ENCODE measurements around the gene CNTN4.

Gene CNTN4

GRCh38 chr3:2976212-2976611, 877.5 kb downstream of the CNTN4 start:
- DNase-seq (ENCODE audit: low read depth in 2 of 2): no peak
- TF ChIP-seq, protein P1, sequence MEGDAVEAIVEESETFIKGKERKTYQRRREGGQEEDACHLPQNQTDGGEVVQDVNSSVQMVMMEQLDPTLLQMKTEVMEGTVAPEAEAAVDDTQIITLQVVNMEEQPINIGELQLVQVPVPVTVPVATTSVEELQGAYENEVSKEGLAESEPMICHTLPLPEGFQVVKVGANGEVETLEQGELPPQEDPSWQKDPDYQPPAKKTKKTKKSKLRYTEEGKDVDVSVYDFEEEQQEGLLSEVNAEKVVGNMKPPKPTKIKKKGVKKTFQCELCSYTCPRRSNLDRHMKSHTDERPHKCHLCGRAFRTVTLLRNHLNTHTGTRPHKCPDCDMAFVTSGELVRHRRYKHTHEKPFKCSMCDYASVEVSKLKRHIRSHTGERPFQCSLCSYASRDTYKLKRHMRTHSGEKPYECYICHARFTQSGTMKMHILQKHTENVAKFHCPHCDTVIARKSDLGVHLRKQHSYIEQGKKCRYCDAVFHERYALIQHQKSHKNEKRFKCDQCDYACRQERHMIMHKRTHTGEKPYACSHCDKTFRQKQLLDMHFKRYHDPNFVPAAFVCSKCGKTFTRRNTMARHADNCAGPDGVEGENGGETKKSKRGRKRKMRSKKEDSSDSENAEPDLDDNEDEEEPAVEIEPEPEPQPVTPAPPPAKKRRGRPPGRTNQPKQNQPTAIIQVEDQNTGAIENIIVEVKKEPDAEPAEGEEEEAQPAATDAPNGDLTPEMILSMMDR (IDR thresholded peaks at IDR 0.05; ENCODE audit: low read depth, low read length): no peak
- H3K4me3 ChIP-seq (replicated peaks in 1 of 2; ENCODE audit: low read depth in 2 of 2, low read length in 2 of 2): no peak overlapping the region

DNA sequence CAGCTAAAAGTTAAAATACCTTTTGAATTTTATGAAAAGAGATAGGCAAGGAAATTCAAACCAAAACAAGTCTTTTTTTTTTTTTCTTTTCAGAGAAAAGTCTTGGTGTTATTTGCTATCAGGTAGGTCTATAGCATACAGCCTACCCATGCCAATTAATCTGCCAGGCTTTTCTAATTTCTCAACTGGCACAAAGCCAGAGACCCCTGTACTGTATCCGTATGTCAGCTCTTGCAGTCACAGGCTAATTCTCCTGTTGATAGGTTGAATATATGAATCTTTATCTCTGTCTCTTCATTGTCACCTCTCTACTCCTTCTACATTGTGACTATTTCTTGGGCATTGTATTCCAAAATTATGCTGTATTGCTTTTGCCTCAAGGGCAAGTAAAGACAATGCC, 878.1 kb downstream of the CNTN4 start:
- TF ChIP-seq, protein P1 (IDR thresholded peaks at IDR 0.05; ENCODE audit: low read depth, low read length): no peak
- H3K4me3 ChIP-seq (replicated peaks in 1 of 2; ENCODE audit: low read depth in 2 of 2, low read length in 2 of 2): no peak overlapping the region
- no peak for DNase-seq (ENCODE audit: low read depth in 2 of 2)

DNA sequence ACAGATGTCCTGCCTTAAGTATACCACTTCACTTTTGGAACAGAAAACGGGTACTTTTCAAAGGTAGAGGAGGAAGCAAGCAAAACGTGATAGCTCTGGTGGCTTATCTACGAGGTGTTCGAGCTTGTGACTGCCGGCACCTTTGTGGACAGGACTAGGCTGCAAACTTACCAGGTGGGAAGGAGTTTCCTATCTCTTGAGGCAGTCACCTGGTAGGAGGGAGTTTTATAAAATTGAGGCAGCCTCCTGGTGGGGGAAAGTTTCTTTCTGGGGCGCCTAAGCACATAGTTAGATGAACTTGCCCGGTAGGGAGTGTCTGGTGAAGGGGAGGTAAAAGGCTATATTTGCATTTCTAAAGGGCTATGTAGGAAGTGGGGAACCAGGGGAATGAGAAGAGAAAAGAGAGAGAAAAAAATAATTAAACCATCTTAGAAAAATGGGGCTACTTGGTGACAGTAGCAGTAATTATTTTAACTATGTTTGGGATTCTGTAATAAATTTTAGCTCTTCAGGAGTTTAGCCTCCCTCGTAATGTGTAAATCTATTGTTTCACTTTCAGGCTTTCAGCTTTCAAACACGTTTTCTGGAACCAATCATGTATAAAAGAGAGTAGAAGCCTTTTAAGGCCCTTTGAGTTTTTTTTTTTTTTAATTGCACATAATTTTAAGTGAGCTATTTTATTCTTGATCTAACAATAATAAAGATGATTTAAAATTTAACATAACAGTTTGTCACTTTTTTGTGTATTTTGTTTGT, 880.5 kb downstream of the CNTN4 start:
- no peak for DNase-seq (ENCODE audit: low read depth in 2 of 2)
- no peak overlapping the region for H3K4me3 ChIP-seq (replicated peaks in 1 of 2; ENCODE audit: low read depth in 2 of 2, low read length in 2 of 2)
- TF ChIP-seq, protein P1 (IDR thresholded peaks at IDR 0.05; ENCODE audit: low read depth, low read length): no peak

DNA sequence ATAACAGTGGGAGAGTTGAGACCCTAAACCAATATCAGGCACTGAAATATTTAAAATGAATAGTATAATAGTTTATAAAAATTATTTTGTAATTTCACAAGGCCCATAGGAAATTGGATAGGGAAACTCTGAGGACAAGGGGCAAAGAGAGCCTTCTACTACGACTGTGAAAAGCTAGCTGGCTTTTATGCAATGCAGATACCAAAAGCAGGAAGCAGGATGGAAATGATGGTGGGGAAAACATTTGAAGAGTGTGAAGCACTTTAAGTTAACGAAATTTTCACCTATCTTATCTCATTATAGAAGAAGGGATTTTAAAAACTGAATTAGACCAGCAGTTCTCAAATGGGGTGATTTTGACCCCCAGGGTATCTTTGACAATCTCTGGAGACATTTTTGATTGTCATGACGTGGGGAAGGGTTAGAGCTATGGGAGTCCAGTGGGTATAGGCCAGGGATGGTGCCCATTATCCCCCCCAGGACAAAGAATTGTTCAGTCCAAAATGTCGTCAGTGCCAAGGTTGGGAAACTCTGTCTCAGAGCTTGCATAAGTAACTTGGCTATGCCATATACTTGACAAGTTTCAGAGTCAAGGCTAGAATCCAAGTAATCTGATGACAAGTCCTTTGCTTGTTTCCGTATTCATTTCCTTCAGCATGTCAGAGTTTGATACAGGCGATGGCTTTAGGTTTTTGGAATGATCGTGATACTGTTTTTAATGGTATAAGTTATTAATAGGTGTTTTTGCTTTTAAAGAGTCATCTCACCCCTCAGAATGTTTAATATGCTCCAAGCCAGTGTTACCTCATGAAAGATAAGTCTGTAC, 885.6 kb downstream of the CNTN4 start:
- TF ChIP-seq, protein P1 (IDR thresholded peaks at IDR 0.05; ENCODE audit: low read depth, low read length): no peak
- DNase-seq (ENCODE audit: low read depth in 2 of 2): no peak
- H3K4me3 ChIP-seq (replicated peaks in 1 of 2; ENCODE audit: low read depth in 2 of 2, low read length in 2 of 2): no peak overlapping the region

DNA sequence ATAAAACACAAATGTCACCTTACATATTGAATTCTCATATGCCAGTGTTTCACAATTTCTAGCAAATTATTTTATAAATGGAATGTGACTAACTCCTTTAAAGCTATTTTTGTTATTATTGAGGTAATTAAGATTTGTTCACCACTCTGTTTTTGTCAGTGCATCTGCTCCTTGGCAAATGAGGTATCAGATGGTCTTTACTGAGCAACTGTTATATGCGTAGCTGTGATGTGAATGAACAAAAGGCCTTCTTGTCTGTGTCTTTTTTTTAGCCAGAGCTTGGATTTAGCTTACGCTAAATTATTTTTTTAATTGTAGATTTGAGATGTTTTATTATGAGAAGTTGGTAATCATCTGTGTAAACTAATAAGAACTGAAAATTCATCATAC, 886.2 kb downstream of the CNTN4 start:
- no peak for DNase-seq (ENCODE audit: low read depth in 2 of 2)
- TF ChIP-seq, protein P1 (IDR thresholded peaks at IDR 0.05; ENCODE audit: low read depth, low read length): no peak
- H3K4me3 ChIP-seq (replicated peaks in 1 of 2; ENCODE audit: low read depth in 2 of 2, low read length in 2 of 2): no peak overlapping the region

DNA sequence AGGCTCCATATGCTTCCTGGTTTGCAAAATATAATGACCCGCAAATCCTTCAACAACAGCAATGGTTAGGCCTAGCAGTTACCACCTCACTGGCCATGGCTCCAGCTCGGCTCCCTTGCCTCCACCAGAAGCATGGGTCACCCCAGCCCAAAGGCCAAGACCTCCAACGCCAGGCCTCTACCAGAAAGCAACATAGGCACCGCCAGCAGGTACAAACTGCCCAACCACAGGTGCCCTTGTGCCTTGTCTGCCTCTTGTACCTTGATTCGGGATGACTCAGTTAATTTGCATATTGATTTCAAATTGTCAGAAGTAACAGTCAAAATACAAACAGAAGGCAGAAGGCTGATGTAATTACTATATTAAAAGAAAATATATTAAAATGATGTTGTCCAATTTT, 886.8 kb downstream of the CNTN4 start:
- TF ChIP-seq, protein P1 (IDR thresholded peaks at IDR 0.05; ENCODE audit: low read depth, low read length): no peak
- H3K4me3 ChIP-seq (replicated peaks in 1 of 2; ENCODE audit: low read depth in 2 of 2, low read length in 2 of 2): no peak overlapping the region
- no peak for DNase-seq (ENCODE audit: low read depth in 2 of 2)

All from cardiac fibroblast (primary cell).